Keratinocyte (primary cell): ENCODE measurements around the gene YTHDF1. TPM values are rescaled to one million over a fixed set of nuclear protein-coding genes. Genes with fewer than 3 reads are reported as not detected.

Experiments
- DNase-seq: peaks from one replicate; pipeline ENCODE4 v3.0.0-alpha.2; 2011; ENCODE audit warnings: low read depth, missing footprints, low spot score
- FAIRE-seq: peaks from 2 replicates; lab custom pipeline; 2011; peaks lifted over from hg19 to GRCh38; lab: Jason Lieb, UNC
- H2AFZ ChIP-seq: 2 replicates; pipeline ENCODE4 v1.6.0; 2012; ENCODE audit warnings: low read length, control low read depth, inconsistent platforms; ENCODE audit not compliant: control insufficient read depth
- H3K27ac ChIP-seq: 2 replicates; pipeline ENCODE4 v1.5.1; 2011; ENCODE audit warnings: low read length; ENCODE audit not compliant: control insufficient read depth, insufficient read depth
- H3K27me3 ChIP-seq: 3 replicates; pipeline ENCODE4 v1.6.0; 2011; ENCODE audit warnings: low read length; ENCODE audit not compliant: control insufficient read depth, insufficient read depth; ENCODE audit errors: extremely low read depth
- H3K36me3 ChIP-seq, 2 experiments: 2 replicates in 1 of 2; 3 replicates in 1 of 2; pipeline ENCODE4 v1.5.1; 2011; ENCODE audit warnings: low read length in 2 of 2, mild to moderate bottlenecking in 1 of 2; ENCODE audit not compliant: control insufficient read depth in 2 of 2, insufficient read depth in 2 of 2; ENCODE audit errors: extremely low read depth in 1 of 2
- H3K4me1 ChIP-seq: 3 replicates; pipeline ENCODE4 v1.5.1; 2011; ENCODE audit warnings: low read length; ENCODE audit not compliant: control insufficient read depth, insufficient read depth; ENCODE audit errors: extremely low read depth
- H3K4me2 ChIP-seq: 3 replicates; pipeline ENCODE4 v1.6.0; 2011; ENCODE audit warnings: low read depth, low read length; ENCODE audit not compliant: control insufficient read depth, insufficient read depth; ENCODE audit errors: extremely low read depth
- H3K4me3 ChIP-seq, 3 experiments: fragments of 200-600 bp in 1 of 3; sonication (generic) in 1 of 3; 2 replicates in 2 of 3; 3 replicates in 1 of 3; pipeline ENCODE4 v1.5.1; 2011 to 2016; ENCODE audit warnings: low read length in 3 of 3, mild to moderate bottlenecking in 3 of 3, control low read depth in 2 of 3, inconsistent platforms in 1 of 3, low read depth in 1 of 3, mixed read lengths in 1 of 3, mixed run types in 1 of 3, moderate library complexity in 1 of 3; ENCODE audit not compliant: control insufficient read depth in 2 of 3, insufficient read depth in 2 of 3; ENCODE audit errors: extremely low read depth in 1 of 3
- H3K79me2 ChIP-seq: 2 replicates; pipeline ENCODE4 v1.6.0; 2012; ENCODE audit warnings: low read length; ENCODE audit not compliant: control insufficient read depth, insufficient read depth
- H3K9ac ChIP-seq: 3 replicates; pipeline ENCODE4 v1.6.0; 2011; ENCODE audit warnings: low read length; ENCODE audit not compliant: control insufficient read depth, insufficient read depth; ENCODE audit errors: extremely low read depth
- H3K9me1 ChIP-seq: 3 replicates; pipeline ENCODE4 v1.6.0; 2011; ENCODE audit warnings: low read length; ENCODE audit not compliant: control insufficient read depth, insufficient read depth; ENCODE audit errors: extremely low read depth
- H3K9me3 ChIP-seq: 2 replicates; pipeline ENCODE4 v1.5.1; 2012; ENCODE audit warnings: low read depth, low read length; ENCODE audit not compliant: control insufficient read depth
- H4K20me1 ChIP-seq: 3 replicates; pipeline ENCODE4 v1.6.0; 2011; ENCODE audit warnings: low read length; ENCODE audit not compliant: control insufficient read depth, insufficient read depth; ENCODE audit errors: extremely low read depth
- CTCF ChIP-seq, 3 experiments: IDR thresholded peaks in 1 of 3; conservative IDR thresholded peaks in 1 of 3; optimal IDR thresholded peaks in 1 of 3; 2 replicates in 2 of 3; 3 replicates in 1 of 3; pipeline versions ENCODE3 to v1.5.1; 2011; ENCODE audit warnings: low read length in 3 of 3, mild to moderate bottlenecking in 3 of 3, moderate library complexity in 2 of 3, control low read depth in 1 of 3, inconsistent platforms in 1 of 3; ENCODE audit not compliant: insufficient read depth in 2 of 3; ENCODE audit errors: extremely low read depth in 1 of 3
- EZH2 ChIP-seq: IDR thresholded peaks from one replicate; pipeline ENCODE4 v1.6.1; 2012; ENCODE audit warnings: inconsistent platforms, mild to moderate bottlenecking, low read length, moderate library complexity
- dilution Hi-C: fragments of 300-500 bp; cut with MboI; formaldehyde crosslinking; loops from one replicate; pipeline ENCODE4 v1.7.0; 2020; ENCODE audit warnings: low sequenced_read_pairs; ENCODE audit not compliant: extremely low pct_ligation_motif_present
- polyA plus RNA-seq, 5 experiments: library from polyadenylated mRNA; depleted of rRNA in 3 of 5; stranded (reverse) in 3 of 5; stranded (forward) in 1 of 5; unstranded in 1 of 5; fragments of >200 nt; gene quantifications; 1 replicate in 1 of 5; 2 replicates in 3 of 5; 3 replicates in 1 of 5; pipeline versions ENCODE4 v1.2.1 to v1.2.3, GENCODE V29; 2011 to 2012; ENCODE audit warnings: missing spikeins in 2 of 5, low read depth in 1 of 5, low replicate concordance in 1 of 5

The YTHDF1 gene
- polyA plus RNA-seq, 1 donor (not counting 4 experiments of a cell fraction or from before 2014, with no cell fraction given) = 26.4 TPM

- Histone ChIP-seq H2AFZ (no peak overlapping the region), H3K9ac (no peak overlapping the region), H3K9me3 (no peaks in the 10 kb centered on the region), H3K79me2 (peaks cover 13% of the 10 kb centered on the region), H3K27ac (no peak overlapping the region), H3K4me2 (no peak overlapping the region), H3K4me3 (no peak overlapping the region), H3K9me1 (no peaks in the 10 kb centered on the region), H3K27me3 (peaks cover 13% of the 10 kb centered on the region), H4K20me1 (peaks cover 2% of the 10 kb centered on the region), H3K4me1 (peaks cover 12% of the 10 kb centered on the region), H3K36me3 (no peaks in the 10 kb centered on the region)
- FAIRE-seq = no peak
- dilution Hi-C loops = no loop called here
- no peak for DNase-seq
- no peak for TF ChIP-seq CTCF (optimal IDR thresholded peaks at IDR 0.05 in 1 of 3, IDR thresholded peaks at IDR 0.05 in 1 of 3, conservative IDR thresholded peaks at IDR 0.05 in 1 of 3; ENCODE audit: extremely low read depth in 1 of 3, insufficient read depth in 2 of 3, low read length in 3 of 3)
- TF ChIP-seq EZH2 = no peak
Observed at GRCh38 chr20:63219447-63219821, 3.5 kb upstream of the YTHDF1 start.

GRCh38 chr20:63218701-63219446 lies 2.9 kb upstream of the YTHDF1 start:
- no peak for FAIRE-seq

More at GRCh38 chr20:63218701-63219446, 2.9 kb upstream of the YTHDF1 start:
- Histone ChIP-seq H3K4me3 (no peak overlapping the region), H3K9me1 (no peaks in the 10 kb centered on the region), H3K27me3 (peaks cover 13% of the 10 kb centered on the region), H2AFZ (no peak overlapping the region), H3K9ac (no peak overlapping the region), H3K9me3 (no peaks in the 10 kb centered on the region), H3K36me3 (peaks cover 0 to 3% of the 10 kb centered on the region in 2 experiments), H3K79me2 (peaks cover 19% of the 10 kb centered on the region), H3K4me2 (no peak overlapping the region), H3K4me1 (peaks cover 12% of the 10 kb centered on the region), H3K27ac (no peak overlapping the region), H4K20me1 (peaks cover 2% of the 10 kb centered on the region)
- TF ChIP-seq EZH2 (no peak), CTCF (optimal IDR thresholded peaks at IDR 0.05 in 1 of 3, IDR thresholded peaks at IDR 0.05 in 1 of 3, conservative IDR thresholded peaks at IDR 0.05 in 1 of 3; ENCODE audit: extremely low read depth in 1 of 3, insufficient read depth in 2 of 3, low read length in 3 of 3) (no peak)
- dilution Hi-C loops = no loop called here
- no peak for DNase-seq
